ENCODE measurements around the gene TAS1R3.

DNA sequence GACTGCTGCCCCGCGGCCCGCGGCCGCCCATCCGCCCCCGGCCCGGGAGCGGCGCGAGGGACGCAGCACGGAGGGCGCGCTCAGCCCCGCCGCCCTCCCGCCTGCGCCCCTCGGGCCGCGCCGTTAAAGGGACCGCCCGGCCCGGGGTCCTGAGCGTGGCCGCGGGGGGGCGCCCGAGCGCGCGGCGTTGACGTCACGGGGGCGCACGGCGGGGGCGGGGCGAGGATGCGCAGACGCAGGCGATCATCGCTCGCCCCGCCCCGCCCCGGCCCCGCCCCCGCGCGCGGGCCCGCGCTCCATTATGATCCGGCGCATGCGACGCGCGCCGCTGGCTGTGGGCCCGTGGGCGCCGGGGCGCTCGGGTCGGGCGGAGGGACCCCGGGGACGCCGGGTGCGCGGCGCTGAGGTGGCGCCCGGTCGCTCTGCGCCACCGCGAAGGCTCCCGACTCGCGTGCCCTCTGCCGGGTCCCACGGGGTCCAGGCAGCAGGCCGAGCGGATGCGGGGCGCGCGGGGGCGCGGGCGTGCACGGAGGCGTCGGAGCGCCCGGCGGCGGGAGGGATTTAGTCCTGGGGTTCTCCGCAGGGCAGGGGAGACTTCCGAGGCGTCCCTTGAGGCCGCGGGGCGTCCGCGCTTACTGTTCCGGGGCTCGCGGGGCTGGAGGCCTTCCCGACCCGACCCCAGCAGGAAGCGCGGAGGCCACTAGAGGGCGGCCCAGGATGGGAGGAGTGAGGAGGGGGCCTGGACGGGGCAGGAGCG lies 18.4 kb downstream of the TAS1R3 start, which contains the start of gene DVL1:
- TF ChIP-seq EZH2 (IDR thresholded peaks at IDR 0.05), result no peak
- TF ChIP-seq, protein P1, sequence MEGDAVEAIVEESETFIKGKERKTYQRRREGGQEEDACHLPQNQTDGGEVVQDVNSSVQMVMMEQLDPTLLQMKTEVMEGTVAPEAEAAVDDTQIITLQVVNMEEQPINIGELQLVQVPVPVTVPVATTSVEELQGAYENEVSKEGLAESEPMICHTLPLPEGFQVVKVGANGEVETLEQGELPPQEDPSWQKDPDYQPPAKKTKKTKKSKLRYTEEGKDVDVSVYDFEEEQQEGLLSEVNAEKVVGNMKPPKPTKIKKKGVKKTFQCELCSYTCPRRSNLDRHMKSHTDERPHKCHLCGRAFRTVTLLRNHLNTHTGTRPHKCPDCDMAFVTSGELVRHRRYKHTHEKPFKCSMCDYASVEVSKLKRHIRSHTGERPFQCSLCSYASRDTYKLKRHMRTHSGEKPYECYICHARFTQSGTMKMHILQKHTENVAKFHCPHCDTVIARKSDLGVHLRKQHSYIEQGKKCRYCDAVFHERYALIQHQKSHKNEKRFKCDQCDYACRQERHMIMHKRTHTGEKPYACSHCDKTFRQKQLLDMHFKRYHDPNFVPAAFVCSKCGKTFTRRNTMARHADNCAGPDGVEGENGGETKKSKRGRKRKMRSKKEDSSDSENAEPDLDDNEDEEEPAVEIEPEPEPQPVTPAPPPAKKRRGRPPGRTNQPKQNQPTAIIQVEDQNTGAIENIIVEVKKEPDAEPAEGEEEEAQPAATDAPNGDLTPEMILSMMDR (IDR thresholded peaks at IDR 0.05), result peak; percentile 62
- TF ChIP-seq EZH2phosphoT487 (IDR thresholded peaks at IDR 0.05), result no peak
